ENCODE data around the gene KLHL29.

DNA sequence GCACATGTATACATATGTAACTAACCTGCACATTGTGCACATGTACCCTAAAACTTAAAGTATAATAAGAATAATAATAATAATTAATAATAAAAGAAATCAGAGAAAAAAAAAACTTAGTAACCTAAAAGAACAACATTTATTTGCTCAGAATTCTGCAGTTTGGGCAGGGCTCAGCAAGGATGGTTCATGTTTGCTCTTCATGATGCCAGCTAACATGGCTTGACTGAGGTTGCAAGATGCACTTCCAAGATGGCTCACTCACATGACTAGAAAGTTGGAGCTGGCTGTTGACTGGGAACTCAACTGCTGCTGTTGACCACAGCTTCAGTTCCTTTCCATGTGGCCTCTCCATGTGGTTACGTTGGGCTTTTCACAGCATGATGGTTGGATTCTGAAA, 56.4 kb downstream of the KLHL29 start:
- TF ChIP-seq, protein P1, sequence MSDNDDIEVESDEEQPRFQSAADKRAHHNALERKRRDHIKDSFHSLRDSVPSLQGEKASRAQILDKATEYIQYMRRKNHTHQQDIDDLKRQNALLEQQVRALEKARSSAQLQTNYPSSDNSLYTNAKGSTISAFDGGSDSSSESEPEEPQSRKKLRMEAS (IDR thresholded peaks at IDR 0.05; ENCODE audit: low read depth, low read length) = no peak
- TF ChIP-seq EED (IDR thresholded peaks at IDR 0.05; ENCODE audit: low read depth) = no peak
- TF ChIP-seq, protein P2, sequence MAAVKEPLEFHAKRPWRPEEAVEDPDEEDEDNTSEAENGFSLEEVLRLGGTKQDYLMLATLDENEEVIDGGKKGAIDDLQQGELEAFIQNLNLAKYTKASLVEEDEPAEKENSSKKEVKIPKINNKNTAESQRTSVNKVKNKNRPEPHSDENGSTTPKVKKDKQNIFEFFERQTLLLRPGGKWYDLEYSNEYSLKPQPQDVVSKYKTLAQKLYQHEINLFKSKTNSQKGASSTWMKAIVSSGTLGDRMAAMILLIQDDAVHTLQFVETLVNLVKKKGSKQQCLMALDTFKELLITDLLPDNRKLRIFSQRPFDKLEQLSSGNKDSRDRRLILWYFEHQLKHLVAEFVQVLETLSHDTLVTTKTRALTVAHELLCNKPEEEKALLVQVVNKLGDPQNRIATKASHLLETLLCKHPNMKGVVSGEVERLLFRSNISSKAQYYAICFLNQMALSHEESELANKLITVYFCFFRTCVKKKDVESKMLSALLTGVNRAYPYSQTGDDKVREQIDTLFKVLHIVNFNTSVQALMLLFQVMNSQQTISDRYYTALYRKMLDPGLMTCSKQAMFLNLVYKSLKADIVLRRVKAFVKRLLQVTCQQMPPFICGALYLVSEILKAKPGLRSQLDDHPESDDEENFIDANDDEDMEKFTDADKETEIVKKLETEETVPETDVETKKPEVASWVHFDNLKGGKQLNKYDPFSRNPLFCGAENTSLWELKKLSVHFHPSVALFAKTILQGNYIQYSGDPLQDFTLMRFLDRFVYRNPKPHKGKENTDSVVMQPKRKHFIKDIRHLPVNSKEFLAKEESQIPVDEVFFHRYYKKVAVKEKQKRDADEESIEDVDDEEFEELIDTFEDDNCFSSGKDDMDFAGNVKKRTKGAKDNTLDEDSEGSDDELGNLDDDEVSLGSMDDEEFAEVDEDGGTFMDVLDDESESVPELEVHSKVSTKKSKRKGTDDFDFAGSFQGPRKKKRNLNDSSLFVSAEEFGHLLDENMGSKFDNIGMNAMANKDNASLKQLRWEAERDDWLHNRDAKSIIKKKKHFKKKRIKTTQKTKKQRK (IDR thresholded peaks at IDR 0.05; ENCODE audit: low read depth, low read length) = no peak
- no peak for TF ChIP-seq TAF1 (IDR thresholded peaks at IDR 0.05; ENCODE audit: borderline replicate concordance, low read depth, low read length)
- TF ChIP-seq, protein P3, sequence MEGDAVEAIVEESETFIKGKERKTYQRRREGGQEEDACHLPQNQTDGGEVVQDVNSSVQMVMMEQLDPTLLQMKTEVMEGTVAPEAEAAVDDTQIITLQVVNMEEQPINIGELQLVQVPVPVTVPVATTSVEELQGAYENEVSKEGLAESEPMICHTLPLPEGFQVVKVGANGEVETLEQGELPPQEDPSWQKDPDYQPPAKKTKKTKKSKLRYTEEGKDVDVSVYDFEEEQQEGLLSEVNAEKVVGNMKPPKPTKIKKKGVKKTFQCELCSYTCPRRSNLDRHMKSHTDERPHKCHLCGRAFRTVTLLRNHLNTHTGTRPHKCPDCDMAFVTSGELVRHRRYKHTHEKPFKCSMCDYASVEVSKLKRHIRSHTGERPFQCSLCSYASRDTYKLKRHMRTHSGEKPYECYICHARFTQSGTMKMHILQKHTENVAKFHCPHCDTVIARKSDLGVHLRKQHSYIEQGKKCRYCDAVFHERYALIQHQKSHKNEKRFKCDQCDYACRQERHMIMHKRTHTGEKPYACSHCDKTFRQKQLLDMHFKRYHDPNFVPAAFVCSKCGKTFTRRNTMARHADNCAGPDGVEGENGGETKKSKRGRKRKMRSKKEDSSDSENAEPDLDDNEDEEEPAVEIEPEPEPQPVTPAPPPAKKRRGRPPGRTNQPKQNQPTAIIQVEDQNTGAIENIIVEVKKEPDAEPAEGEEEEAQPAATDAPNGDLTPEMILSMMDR (IDR thresholded peaks at IDR 0.05 in 2 of 3, conservative IDR thresholded peaks at IDR 0.05 in 1 of 3; ENCODE audit: control insufficient read depth in 2 of 3, extremely low read depth in 1 of 3, insufficient read depth in 1 of 3, low read depth in 3 of 3, low read length in 3 of 3) = no peak
- no peak for TF ChIP-seq ZNF24 (IDR thresholded peaks at IDR 0.05)
- TF ChIP-seq, protein P4, sequence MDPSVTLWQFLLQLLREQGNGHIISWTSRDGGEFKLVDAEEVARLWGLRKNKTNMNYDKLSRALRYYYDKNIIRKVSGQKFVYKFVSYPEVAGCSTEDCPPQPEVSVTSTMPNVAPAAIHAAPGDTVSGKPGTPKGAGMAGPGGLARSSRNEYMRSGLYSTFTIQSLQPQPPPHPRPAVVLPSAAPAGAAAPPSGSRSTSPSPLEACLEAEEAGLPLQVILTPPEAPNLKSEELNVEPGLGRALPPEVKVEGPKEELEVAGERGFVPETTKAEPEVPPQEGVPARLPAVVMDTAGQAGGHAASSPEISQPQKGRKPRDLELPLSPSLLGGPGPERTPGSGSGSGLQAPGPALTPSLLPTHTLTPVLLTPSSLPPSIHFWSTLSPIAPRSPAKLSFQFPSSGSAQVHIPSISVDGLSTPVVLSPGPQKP (IDR thresholded peaks at IDR 0.05; ENCODE audit: low read depth, low read length) = no peak
- TF ChIP-seq, protein P5, sequence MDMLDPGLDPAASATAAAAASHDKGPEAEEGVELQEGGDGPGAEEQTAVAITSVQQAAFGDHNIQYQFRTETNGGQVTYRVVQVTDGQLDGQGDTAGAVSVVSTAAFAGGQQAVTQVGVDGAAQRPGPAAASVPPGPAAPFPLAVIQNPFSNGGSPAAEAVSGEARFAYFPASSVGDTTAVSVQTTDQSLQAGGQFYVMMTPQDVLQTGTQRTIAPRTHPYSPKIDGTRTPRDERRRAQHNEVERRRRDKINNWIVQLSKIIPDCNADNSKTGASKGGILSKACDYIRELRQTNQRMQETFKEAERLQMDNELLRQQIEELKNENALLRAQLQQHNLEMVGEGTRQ (IDR thresholded peaks at IDR 0.05; ENCODE audit: borderline replicate concordance, low read depth, low read length) = no peak
